ENCODE data around the gene MSI2. TPM values are rescaled to one million over a fixed set of nuclear protein-coding genes. Genes with fewer than 3 reads are reported as not detected.

Gene MSI2
- polyA plus RNA-seq, 3 donors, result 86.9 to 111 (median 91.4) TPM

DNA sequence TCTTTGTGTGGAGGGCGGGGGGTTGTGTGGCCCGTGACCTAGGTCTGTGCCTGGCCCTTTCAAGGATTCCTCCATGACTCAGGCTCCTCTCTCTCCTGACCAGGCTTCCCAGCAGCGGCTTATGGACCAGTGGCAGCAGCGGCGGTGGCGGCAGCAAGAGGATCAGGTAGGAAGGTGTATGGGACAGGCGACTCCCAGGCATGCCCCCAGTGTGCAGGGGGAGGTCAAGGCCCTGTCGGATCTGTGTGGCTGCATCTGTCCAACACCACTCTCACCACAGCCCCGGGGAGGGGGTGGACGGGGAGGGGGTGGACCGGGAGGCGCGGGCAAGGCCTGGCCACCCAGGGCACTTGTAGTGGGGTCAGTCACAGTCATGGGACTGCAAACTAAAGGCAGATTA, 395.7 kb downstream of the MSI2 start:
- DNase-seq (ENCODE audit: extremely low read depth in 1 of 11, low read depth in 9 of 11, low spot score in 4 of 11), result no peak

DNA sequence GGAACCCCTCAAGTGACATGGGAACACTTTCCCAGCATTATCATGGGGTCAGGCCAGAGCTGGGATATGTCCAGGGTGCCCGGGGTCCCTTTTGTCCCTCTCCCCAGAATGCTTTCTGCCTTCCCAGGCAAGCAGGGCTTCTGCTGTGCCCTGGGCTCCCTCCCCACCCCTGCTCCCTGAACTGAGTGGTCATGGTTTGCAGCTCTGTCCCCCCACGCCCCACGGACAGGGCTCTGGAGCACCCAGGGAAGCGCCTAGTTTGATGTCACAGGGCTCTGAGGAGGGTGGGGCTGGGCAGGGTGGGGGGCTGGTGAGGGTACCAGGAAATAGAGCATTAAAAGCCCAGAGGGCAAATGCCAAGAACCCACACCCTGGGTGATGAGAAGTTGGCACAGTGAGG, 396.5 kb downstream of the MSI2 start:
- no peak for DNase-seq (ENCODE audit: extremely low read depth in 1 of 11, low read depth in 9 of 11, low spot score in 4 of 11)

DNA sequence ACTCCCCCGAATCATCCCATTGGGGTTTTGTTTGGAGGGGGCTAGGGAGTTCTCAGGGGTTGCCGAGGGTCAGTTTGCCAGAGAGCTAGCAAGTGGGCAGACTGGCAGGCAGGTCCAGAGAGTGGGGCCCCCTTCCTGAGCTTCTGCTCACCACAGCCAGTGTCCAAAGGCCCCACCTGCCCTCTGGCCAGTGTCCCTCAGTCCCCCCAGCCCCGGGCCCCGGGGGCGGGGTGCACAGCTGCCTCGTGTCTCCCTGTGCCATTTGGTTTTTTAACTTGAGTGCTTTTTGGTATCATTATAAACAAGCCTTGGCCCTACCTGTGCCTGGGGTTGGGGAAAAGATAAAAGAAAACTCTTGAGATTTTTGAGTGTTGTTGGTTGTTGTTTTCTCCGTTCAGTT, 397.0 kb downstream of the MSI2 start:
- DNase-seq (ENCODE audit: extremely low read depth in 1 of 11, low read depth in 9 of 11, low spot score in 4 of 11), result no peak

DNA sequence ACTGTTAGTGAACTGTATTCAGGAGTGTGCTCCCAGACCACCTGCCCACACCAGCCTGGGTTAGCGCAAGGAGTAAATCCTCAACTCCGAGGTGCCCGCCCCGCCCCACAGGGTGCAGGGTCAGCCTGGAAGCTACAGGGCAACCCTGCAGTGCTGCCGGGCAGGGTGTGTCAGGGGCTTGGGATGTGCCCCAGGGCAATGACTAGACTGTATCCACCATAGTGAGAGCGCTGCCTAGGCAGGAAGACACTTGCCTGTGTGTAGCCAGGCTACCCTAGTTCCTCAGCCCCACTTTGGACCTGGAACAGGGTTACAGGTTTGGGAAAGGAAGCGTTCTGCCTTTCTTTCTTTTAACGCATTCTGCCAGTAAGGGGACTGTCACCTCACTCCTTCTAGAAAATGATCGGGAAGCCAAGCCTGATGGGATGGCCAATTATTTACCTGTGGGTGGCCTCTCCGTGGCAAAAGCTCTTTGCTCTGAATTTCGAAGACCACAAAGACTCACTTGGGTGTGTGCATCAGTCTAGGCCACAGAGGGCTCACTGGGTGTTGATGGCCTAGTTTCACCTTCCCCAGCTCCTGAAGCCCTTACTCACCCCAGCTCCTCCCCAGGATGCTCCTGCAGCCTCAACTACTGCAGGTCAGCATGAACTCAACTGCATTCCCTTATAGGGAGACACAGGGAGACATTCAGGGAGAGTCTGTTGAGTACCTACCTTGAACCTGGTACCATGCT, 397.9 kb downstream of the MSI2 start:
- DNase-seq (ENCODE audit: extremely low read depth in 1 of 11, low read depth in 9 of 11, low spot score in 4 of 11), result no peak

DNA sequence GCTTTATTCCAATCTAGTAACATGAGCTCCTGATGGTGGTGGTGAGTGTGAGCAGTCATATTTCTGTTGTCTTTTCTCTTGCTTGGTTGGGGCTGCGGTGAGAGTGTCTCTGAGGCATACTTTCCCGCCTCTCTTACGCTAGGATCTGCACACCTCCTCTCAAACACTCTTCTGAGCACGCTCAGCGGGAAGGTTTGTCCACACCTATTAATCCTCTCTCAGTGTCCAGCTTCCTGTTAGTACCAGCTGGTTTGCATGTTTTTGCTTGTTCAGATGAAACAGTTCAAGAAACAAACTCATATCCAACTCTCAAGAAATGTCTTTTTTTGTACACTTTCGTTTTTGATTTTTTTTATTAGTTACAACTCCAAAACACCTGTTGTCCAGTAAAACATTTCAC, 399.2 kb downstream of the MSI2 start:
- DNase-seq (ENCODE audit: extremely low read depth in 1 of 11, low read depth in 9 of 11, low spot score in 4 of 11), result no peak

DNA sequence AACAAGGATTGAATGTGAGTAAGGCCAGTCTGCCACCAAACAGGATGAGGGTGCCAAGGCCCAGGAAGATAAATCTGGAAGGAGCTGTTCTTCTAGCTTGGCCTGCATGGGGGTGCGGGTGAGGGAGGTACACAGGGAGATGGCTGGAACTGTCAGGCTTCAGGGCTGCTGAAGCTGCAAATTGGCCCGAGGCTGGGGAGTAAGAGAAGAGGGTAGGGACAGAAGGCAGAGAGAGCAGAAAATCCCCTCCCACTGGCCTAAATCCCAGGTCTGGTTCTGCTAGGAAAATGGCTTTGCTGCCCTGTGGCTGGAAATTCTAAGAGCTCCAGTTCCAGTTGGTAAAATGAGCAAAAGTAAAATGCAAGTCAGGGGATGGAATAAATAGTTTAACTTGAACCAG, 400.9 kb downstream of the MSI2 start:
- no peak for DNase-seq (ENCODE audit: extremely low read depth in 1 of 11, low read depth in 9 of 11, low spot score in 4 of 11)

DNA sequence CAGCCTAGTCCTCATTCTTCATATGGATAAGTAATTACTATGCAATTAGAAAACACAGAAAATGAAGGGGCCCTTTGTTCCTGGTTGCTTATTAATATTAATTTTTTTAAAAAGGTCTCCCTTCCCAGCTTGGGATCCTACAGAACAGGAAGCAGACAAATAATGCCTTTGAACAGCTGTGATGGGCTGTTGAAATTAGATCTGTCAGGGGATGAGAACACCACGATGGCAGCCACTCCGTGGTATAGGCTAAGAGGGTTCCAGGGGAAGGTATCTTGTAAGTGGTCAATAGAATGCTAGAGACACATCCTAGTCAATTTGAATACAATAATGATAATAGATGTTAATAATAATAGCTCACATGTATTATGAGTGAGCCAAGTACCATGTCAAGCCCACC, 405.7 kb downstream of the MSI2 start:
- DNase-seq (ENCODE audit: extremely low read depth in 1 of 11, low read depth in 9 of 11, low spot score in 4 of 11), result no peak

DNA sequence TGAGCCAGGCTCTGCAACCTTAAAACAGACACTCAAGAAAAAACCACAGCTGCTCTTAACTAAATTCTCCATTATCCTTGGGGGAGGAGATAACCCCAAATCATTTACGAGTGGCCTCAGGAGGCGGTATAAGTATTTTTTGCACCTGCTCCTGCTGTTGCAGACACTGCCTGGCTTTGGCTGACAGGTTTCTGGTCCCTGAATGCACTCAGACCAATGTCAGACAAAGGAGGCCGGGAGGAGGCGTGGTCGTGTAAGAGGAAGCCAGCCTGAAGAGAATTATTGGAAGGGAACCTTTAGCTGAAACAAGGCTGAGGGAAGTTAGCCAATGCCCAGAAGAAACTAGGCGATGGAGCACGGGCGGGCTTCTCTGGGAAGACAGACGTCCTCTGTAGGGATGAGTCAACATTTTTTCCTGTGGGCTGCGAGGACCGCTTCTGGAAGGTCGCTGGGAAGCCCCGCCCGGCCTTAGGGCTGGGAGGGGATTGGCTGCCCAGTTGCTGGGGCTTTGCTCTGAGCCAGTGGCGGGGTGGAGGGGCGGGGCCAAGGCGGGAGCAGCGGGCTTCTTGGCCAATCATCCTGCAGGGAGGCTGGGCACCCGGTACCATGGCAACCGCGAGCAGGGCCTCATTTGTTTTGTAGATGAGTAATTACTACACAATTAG, 406.5 kb downstream of the MSI2 start:
- DNase-seq (ENCODE audit: extremely low read depth in 1 of 11, low read depth in 9 of 11, low spot score in 4 of 11), result peak; percentile 69 to 92 (median 89)

DNA sequence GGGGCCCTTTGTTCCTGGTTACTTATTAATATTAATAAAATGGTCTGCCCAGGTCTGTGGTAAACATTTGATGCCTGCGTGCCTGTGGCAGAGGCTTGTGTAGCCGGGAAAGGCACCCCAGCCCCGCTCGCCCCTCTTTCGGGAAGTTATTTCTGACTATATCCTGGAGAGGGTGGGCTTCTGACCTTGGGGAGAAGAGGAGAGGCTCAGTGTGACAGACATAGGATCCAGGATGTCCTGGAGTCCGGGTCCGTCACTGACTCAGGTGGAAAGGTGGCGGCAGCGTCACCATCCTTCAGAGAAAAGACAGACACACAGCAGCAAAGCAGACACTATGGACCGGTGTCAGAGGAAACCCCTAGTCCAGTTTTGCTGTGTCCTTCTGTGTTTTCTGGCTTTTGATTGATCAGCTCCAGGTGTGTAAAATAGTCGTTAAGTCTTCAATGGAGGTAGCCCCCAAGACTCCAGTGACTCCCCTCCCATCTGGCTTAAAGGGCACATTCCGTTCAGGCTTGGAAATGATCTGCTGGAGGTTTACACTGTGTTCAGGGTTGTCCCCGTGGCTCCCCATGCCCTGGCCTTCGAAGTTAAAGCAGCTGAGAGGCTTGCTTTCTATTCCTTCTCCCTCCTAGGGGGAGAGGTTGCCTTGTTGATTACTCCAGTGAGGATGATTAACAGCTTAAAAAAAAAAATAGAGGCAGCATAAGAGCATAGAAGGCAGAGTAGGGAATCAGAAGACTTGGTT, 407.2 kb downstream of the MSI2 start:
- DNase-seq (ENCODE audit: extremely low read depth in 1 of 11, low read depth in 9 of 11, low spot score in 4 of 11), result no peak

DNA sequence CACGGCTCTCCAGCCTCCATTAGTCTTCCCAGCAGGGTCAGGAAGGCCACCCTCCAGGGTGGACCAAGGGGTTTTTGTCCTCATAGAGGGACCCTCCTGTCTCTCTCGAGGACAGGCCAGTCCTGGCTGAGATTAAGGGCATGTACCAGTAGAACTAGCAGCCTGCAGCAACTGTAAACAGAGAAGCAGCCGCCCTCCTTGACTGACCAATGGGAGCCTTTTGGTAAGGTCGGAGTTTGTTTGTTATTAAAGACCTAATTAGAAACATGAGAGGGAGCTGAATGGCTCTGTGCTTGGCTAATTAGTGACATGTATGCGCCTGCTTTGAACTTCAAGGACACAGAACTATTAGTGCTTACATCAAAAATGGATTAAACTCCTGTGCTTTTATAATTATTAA, 408.8 kb downstream of the MSI2 start:
- DNase-seq (ENCODE audit: extremely low read depth in 1 of 11, low read depth in 9 of 11, low spot score in 4 of 11), result no peak

DNA sequence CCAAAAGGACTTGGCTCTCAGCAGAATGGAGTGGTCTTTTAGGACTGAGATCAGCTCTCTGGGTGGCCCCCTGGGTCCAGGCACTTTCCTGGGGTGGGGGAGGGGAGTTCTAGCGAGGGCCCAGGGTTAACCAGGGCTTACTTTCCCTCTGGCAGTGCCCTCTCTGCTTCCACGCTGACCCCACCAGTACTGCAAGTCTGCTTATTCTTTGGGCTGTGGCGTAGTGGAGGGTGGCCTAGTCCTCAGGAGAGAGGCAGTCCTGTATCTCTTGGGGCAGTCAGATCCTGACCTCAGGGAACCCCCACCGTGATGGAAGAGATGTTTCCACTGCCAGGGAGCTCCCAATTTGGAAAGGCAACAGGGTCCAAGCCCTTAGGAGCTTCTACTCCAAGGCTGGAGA, 409.4 kb downstream of the MSI2 start:
- no peak for DNase-seq (ENCODE audit: extremely low read depth in 1 of 11, low read depth in 9 of 11, low spot score in 4 of 11)

DNA sequence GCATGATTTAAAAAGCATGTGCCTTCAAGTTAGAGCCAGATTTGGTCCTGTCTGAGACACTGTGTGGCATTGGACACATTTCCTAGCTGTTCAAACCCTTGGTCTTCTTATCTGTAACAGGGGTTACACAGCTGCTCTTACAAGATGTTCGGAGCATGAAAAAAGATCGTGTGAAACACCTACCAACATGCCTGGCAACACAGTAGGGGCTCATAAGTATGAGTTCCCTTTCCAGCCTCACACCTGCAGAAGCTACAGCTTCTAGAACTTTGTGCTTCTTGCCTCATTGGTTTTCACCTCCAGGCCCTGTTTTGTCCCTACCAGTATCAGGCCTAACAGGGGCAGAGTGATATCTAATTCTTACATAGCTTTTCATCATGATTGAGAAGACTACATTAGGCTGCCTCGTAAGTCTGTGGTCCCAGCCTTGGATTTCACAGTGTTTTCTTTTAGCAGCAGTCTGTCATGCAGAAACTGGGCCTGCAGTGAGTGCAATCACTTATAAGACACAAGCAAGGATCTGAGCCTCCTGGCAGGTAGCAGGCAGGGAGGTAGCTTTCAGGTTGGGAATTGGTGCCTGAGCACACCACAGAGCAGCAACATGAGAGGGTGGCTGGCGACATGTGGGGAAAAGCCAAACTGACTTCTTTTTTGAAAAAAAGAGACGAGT, 410.0 kb downstream of the MSI2 start:
- no peak for DNase-seq (ENCODE audit: extremely low read depth in 1 of 11, low read depth in 9 of 11, low spot score in 4 of 11)

DNA sequence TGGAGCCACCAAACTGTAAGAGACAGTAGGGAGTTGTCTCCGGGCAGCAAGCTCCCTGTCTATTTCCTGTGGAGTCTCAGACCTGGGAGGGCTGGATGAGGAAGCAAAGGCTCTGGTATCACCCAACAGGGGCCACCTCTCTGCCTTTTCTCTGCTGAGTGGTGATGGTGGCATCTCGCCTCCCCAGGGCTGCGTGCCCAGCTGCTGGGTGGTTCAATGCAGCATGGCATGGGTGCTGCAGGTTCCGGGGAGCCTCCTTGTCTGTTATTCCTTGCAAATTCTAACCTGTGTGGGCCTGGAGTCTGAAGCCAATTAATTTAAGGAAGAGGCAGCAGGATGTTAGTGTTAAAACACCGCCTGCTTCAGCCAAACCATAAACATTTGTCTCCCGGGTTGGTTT, 410.6 kb downstream of the MSI2 start:
- DNase-seq (ENCODE audit: extremely low read depth in 1 of 11, low read depth in 9 of 11, low spot score in 4 of 11), result no peak

DNA sequence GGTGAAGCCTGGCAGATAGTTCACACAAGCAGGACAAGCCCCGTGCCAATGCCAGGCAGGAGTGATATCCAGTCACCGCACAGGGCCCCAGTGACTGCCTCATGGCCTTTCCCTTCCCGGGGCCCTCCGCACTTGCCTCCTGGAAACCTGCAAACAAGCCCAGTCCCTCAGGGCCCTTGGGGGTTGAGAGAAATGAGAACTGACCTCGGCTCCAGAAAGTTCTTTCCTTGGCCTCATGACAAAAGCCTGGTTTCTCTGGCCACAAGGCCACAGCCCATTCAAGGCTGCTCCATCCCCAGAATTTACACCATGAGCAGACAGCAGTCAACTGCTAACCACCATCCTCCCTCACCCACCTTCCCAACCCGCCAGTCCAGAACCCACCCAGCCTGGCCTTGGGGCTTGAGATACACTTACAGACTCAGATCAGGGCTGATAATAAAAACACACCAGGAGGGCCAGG, 411.2 kb downstream of the MSI2 start:
- DNase-seq (ENCODE audit: extremely low read depth in 1 of 11, low read depth in 9 of 11, low spot score in 4 of 11), result no peak

DNA sequence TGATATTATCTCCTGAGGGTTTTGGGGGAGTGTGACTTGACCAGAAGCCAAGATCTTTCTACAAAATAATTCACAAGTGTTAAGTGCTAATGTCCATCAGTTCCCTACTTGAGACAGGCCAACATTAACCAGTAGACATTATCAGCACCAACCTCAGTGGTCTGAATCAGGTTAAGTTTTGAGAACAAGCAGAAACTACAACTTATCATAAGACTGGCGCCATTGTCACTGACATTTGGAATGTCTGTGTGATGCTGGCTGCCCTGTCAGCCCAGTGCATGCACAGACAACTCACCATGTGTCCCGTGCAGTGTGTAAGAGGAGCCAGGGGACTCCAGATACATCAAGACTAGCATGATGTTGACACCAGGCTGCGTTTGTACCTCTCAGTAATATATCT, 412.0 kb downstream of the MSI2 start:
- no peak for DNase-seq (ENCODE audit: extremely low read depth in 1 of 11, low read depth in 9 of 11, low spot score in 4 of 11)

DNA sequence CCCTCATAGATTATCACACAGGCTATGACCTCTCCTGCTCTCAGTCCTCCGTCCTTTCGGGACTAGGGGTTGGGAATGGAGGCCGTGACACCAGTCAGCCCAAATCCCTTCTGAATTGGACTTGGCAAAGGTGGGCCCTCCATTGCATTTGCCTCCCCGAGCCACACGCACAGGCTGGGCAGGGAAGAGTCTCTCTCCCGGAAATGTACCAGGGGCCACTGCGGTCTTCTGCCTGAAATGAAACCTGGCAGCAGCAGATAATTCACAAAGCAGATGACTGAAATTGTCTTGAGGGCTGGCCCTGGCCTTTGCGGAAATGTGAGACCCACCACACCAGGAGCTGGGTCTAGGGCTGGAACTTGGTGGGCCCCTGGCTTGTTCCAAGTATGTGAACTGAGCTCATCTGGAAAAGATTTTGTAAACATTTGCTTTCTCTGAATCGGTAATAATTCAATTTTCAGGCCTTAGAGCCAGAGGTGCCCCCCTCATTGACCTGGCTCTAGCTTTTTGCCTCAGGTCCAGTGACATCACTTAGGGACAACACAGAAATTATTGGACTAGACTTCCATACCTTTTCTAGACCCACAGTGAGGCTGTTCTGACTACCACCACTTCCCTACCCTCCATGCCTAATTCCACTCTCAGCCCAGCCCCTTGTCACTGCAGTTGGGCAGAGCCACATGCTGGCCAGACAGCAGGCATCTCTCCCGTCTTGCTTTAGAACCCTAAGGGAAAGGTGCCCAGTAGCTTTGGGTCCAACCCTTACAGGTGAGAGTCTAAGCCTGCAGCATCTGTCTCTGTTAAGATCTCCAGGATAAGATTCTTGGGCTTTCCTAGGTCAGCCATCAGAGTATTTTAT, 413.6 kb downstream of the MSI2 start:
- no peak for DNase-seq (ENCODE audit: extremely low read depth in 1 of 11, low read depth in 9 of 11, low spot score in 4 of 11)

DNA sequence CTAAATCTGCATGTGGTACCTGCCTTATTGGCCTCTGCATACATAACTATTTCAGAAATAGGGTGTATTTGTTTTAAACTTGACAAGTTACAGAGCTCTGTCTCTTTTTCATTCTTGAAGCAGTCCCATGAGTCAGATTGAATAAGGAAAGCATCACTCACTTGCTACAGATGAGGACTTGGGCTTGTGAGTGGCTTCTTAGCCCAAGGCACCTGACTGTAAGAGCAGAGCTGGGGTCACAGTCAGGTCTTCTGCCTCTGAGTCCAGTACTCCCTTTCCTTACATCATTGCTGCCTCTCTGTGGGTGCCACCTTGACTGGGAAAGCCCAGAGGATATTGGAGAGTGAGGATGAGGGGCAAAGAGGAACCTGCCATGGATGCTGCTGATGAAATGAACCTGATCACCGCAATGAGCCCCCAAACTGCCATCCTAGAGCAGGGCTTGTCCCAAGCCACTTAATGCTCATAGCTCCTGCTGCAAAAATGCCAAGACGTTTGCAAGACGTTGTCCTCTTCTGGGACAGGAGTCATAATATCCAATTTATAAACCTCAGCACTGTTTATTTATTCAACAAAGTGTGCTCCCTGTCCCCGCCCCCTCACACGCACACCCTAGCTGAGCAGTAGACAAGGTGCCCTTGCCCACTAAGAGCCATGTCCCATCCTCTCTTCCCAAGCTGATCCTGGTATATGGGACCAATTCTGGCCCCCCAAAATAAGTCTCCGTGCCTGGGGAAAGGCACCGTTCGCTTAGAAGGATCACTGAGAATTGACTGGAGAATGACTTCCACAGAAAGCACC, 414.6 kb downstream of the MSI2 start:
- DNase-seq (ENCODE audit: extremely low read depth in 1 of 11, low read depth in 9 of 11, low spot score in 4 of 11), result no peak

All from renal cortex interstitium (tissue), 11 donors.